HCT116 (cell line): ENCODE measurements around the gene USP7. TPM values are rescaled to one million over a fixed set of nuclear protein-coding genes. Genes with fewer than 3 reads are reported as not detected.

Source experiments
- ATAC-seq: fragments of 200-7000 bp; cut with Tn5 transposase; 2 replicates; pipeline ENCODE4 v1.9.1; 2020; ENCODE audit warnings: mild to moderate bottlenecking, moderate library complexity
- BruUV-seq: library from RNA; stranded (reverse); fragments of 400-500 nt; replicated peaks from 2 replicates; lab custom pipeline; 2021; lab: Mats Ljungman, UMichigan
- CTCF ChIA-PET: fragments of 300-600 bp; sonication (Branson Sonifier 250); formaldehyde crosslinking; loops from one replicate; lab custom pipeline; 2021; ENCODE audit warnings: antibody characterized with exemption; lab: Charles Lee
- POLR2A ChIA-PET: fragments of 300-600, 350-600 bp; sonication (Branson Sonifier 250); formaldehyde crosslinking; loops from one replicate; lab custom pipeline; 2021; ENCODE audit warnings: antibody characterized with exemption; lab: Charles Lee
- RAD21 ChIA-PET, 2 experiments: fragments of 300-600 bp; sonication (Branson Sonifier 250); formaldehyde crosslinking; loops; one replicate each; lab custom pipeline; 2023; ENCODE audit warnings: low total read pairs in 2 of 2; ENCODE audit not compliant: uncharacterized antibody in 2 of 2, unreplicated experiment in 2 of 2, low non-redundant PET in 1 of 2; lab: Charles Lee
- DNase-seq: peaks from one replicate; pipeline ENCODE4 v3.0.0-alpha.2; 2010; ENCODE audit warnings: low read depth, low spot score
- H2AFZ ChIP-seq: fragments of 200-600 bp; shearing (Covaris generic), sonication (generic); 2 replicates; pipeline ENCODE4 v1.6.1; 2017; ENCODE audit warnings: low read depth, mixed run types, mixed read lengths, antibody characterized with exemption, low read length; ENCODE audit not compliant: poor library complexity, severe bottlenecking
- H3K27ac ChIP-seq: 2 replicates; pipeline ENCODE4 v1.5.1; 2012; ENCODE audit warnings: low read depth, low read length
- H3K27me3 ChIP-seq: fragments of 200-600 bp; sonication (generic); 2 replicates; pipeline ENCODE4 v1.6.1; 2016; ENCODE audit warnings: mixed run types, low read length, mixed read lengths; ENCODE audit not compliant: insufficient read depth
- H3K36me3 ChIP-seq, 2 experiments: fragments of 200-500 bp in 1 of 2; fragments of 200-600 bp in 1 of 2; sonication (Bioruptor generic) in 1 of 2; sonication (generic) in 1 of 2; 2 replicates each; pipeline versions ENCODE4 v1.5.1 to v1.6.1; 2014 to 2016; ENCODE audit warnings: low read length in 2 of 2, inconsistent platforms in 1 of 2, mixed read lengths in 1 of 2, mixed run types in 1 of 2; ENCODE audit not compliant: insufficient read depth in 2 of 2, control insufficient read depth in 1 of 2
- H3K4me1 ChIP-seq, 2 experiments: fragments of 200-600 bp in 1 of 2; sonication (generic) in 1 of 2; 2 replicates each; pipeline versions ENCODE4 v1.5.1 to v1.6.1; 2012 to 2017; ENCODE audit warnings: low read length in 2 of 2, inconsistent platforms in 1 of 2, mild to moderate bottlenecking in 1 of 2, mixed read lengths in 1 of 2, mixed run types in 1 of 2, moderate library complexity in 1 of 2; ENCODE audit not compliant: insufficient read depth in 2 of 2, control insufficient read depth in 1 of 2
- H3K4me2 ChIP-seq: fragments of 200-600 bp; sonication (generic); 2 replicates; pipeline ENCODE4 v1.6.1; 2017; ENCODE audit warnings: mixed run types, low read length, mixed read lengths
- H3K4me3 ChIP-seq, 2 experiments: fragments of 200-600 bp in 1 of 2; sonication (generic) in 1 of 2; replicated peaks in 1 of 2; 2 replicates each; pipeline ENCODE4 v1.5.1; 2011 to 2016; ENCODE audit warnings: low read length in 2 of 2, control low read depth in 1 of 2, low read depth in 1 of 2, mild to moderate bottlenecking in 1 of 2, mixed read lengths in 1 of 2, mixed run types in 1 of 2
- H3K79me2 ChIP-seq: fragments of 200-600 bp; sonication (generic); 2 replicates; pipeline ENCODE4 v1.6.1; 2017; ENCODE audit warnings: mild to moderate bottlenecking, mixed run types, low read length, moderate library complexity, mixed read lengths; ENCODE audit not compliant: insufficient read depth
- H3K9ac ChIP-seq: fragments of 200-600 bp; sonication (generic); 2 replicates; pipeline ENCODE4 v1.6.1; 2016; ENCODE audit warnings: low read length, mixed read lengths
- H3K9me2 ChIP-seq: fragments of 200-600 bp; sonication (generic), shearing (Covaris generic); 2 replicates; pipeline ENCODE4 v1.6.1; 2017; ENCODE audit warnings: mixed run types, mild to moderate bottlenecking, moderate library complexity; ENCODE audit not compliant: insufficient read depth
- H3K9me3 ChIP-seq, 2 experiments: fragments of 200-500 bp in 1 of 2; fragments of 200-600 bp in 1 of 2; sonication (Bioruptor generic) in 1 of 2; sonication (generic) in 1 of 2; 2 replicates each; pipeline ENCODE4 v1.6.1; 2014 to 2017; ENCODE audit warnings: low read length in 2 of 2, mixed read lengths in 2 of 2, inconsistent platforms in 1 of 2, low read depth in 1 of 2, mild to moderate bottlenecking in 1 of 2, mixed run types in 1 of 2, moderate library complexity in 1 of 2; ENCODE audit not compliant: control insufficient read depth in 1 of 2, insufficient read depth in 1 of 2
- H4K20me1 ChIP-seq: fragments of 200-600 bp; sonication (generic), shearing (Covaris generic); 2 replicates; pipeline ENCODE4 v1.6.1; 2017; ENCODE audit warnings: mixed run types, mild to moderate bottlenecking, moderate library complexity; ENCODE audit not compliant: insufficient read depth
- ATF3 ChIP-seq: IDR thresholded peaks from 2 replicates; pipeline ENCODE4 v1.6.1; 2012
- CBX3 ChIP-seq: IDR thresholded peaks from 2 replicates; pipeline ENCODE4 v1.6.1; 2012; ENCODE audit warnings: low read depth
- CEBPB ChIP-seq: IDR thresholded peaks from 2 replicates; pipeline ENCODE4 v1.6.1; 2012; ENCODE audit warnings: low read depth
- CTCF ChIP-seq, 3 experiments: fragments of 200-600 bp in 1 of 3; sonication (generic) in 1 of 3; IDR thresholded peaks in 2 of 3; conservative IDR thresholded peaks in 1 of 3; 2 replicates each; pipeline ENCODE4 v1.5.1; 2012 to 2017; ENCODE audit warnings: low read depth in 2 of 3, low read length in 2 of 3, antibody characterized with exemption in 1 of 3, borderline replicate concordance in 1 of 3, control low read depth in 1 of 3, mild to moderate bottlenecking in 1 of 3, mixed read lengths in 1 of 3, mixed run types in 1 of 3, moderate library complexity in 1 of 3; ENCODE audit not compliant: insufficient read depth in 1 of 3
- EGR1 ChIP-seq: IDR thresholded peaks from 2 replicates; pipeline ENCODE4 v1.6.1; 2012; ENCODE audit warnings: low read depth
- ELF1 ChIP-seq: IDR thresholded peaks from 2 replicates; pipeline ENCODE4 v1.6.1; 2012; ENCODE audit warnings: low read depth, borderline replicate concordance
- EZH2 ChIP-seq: fragments of 200-600 bp; sonication (generic); IDR thresholded peaks from 2 replicates; pipeline ENCODE4 v1.6.1; 2017; ENCODE audit warnings: antibody characterized with exemption, mixed run types
- EZH2phosphoT487 ChIP-seq: fragments of 200-600 bp; IDR thresholded peaks from 2 replicates; pipeline ENCODE4 v1.6.1; 2018; ENCODE audit warnings: antibody characterized with exemption, borderline replicate concordance
- JUND ChIP-seq: IDR thresholded peaks from 2 replicates; pipeline ENCODE4 v1.6.1; 2012
- POLR2A ChIP-seq: IDR thresholded peaks from 2 replicates; pipeline ENCODE4 v1.7.0; 2011; ENCODE audit warnings: borderline replicate concordance; ENCODE audit not compliant: insufficient read depth, insufficient read length; ENCODE audit errors: extremely low read depth
- POLR2AphosphoS5 ChIP-seq: IDR thresholded peaks from 2 replicates; pipeline ENCODE4 v1.6.1; 2011; ENCODE audit warnings: mild to moderate bottlenecking, low read depth, low read length, moderate library complexity
- SIN3A ChIP-seq: IDR thresholded peaks from 2 replicates; pipeline ENCODE4 v1.6.1; 2012; ENCODE audit warnings: low read depth
- YY1 ChIP-seq: IDR thresholded peaks from 2 replicates; pipeline ENCODE4 v1.6.1; 2011; ENCODE audit warnings: low read length, low read depth, moderate library complexity, mild to moderate bottlenecking; ENCODE audit not compliant: insufficient replicate concordance; ENCODE audit errors: extremely low read depth
- ZBTB33 ChIP-seq: IDR thresholded peaks from 2 replicates; pipeline ENCODE4 v1.6.1; 2011; ENCODE audit warnings: mild to moderate bottlenecking, low read length, moderate library complexity; ENCODE audit not compliant: insufficient replicate concordance; ENCODE audit errors: extremely low read depth
- ZFX ChIP-seq: fragments of 450-650 bp; IDR thresholded peaks from 2 replicates; pipeline ENCODE4 v1.6.1; 2017
- ZNF274 ChIP-seq: fragments of 200-500 bp; sonication (Bioruptor generic); IDR thresholded peaks from 2 replicates; pipeline ENCODE4 v1.6.1; 2014; ENCODE audit warnings: mild to moderate bottlenecking, low read depth, low read length, inconsistent platforms
- intact Hi-C: fragments of 100-400 bp; cut with micrococcal nuclease; formaldehyde crosslinking; loops from 2 replicates; pipeline ENCODE4 v1.10.0; 2022
- total RNA-seq: library from RNA; stranded (reverse); gene quantifications from one replicate; pipeline ENCODE4 v1.2.1, GENCODE V29; 2021; ENCODE audit not compliant: unreplicated experiment

The USP7 gene
- total RNA-seq, 1 experiment from 2014 or later = 154 TPM

GRCh38 chr16:8937803-8938202 lies 25.9 kb downstream of the USP7 start (continued):
- TF ChIP-seq ZBTB33 = no peak

GRCh38 chr16:8936421-8936820 lies 27.3 kb downstream of the USP7 start:
- ATAC-seq (peak; percentile 96), DNase-seq (peak; percentile 16)
- POLR2A ChIA-PET = interaction anchor here (0.6 kb wide), 1 partner anchor 155 kb away, joined by 4 read pairs; the partner anchor contains the start of gene HAPSTR1
- no peaks in the 10 kb centered on the region for H3K27me3 ChIP-seq
- peaks cover 100% of the 10 kb centered on the region for H3K79me2 ChIP-seq
- H3K9ac ChIP-seq = no peak overlapping the region
- no TSS peak for BruUV-seq
- RAD21 ChIA-PET = interaction anchor here (0.9 to 1.5 kb wide), 4 partner anchors 10 to 74 kb away, joined by 3 to 9 read pairs (median 3); no protein-coding TSS in a partner anchor
- no peak overlapping the region for H2AFZ ChIP-seq
- peak overlapping the region; percentile 0; the same call in 1 of the 2 replicates for H3K4me2 ChIP-seq
- CTCF ChIA-PET = interaction anchor here (0.6 to 2.2 kb wide), 20 partner anchors 8 to 364 kb away, joined by 3 to 27 read pairs (median 4); no protein-coding TSS in a partner anchor
- H3K36me3 ChIP-seq = no peaks in the 10 kb centered on the region
- no peak overlapping the region for H3K4me3 ChIP-seq
- no peaks in the 10 kb centered on the region for H3K9me2 ChIP-seq
- no peak overlapping the region for H3K27ac ChIP-seq
- H4K20me1 ChIP-seq = peaks cover 51% of the 10 kb centered on the region; the same call in 1 of the 2 replicates
- peaks cover 7 to 19% of the 10 kb centered on the region in 2 experiments for H3K4me1 ChIP-seq
- intact Hi-C loops = loop anchor here (2.0 kb wide), 2 partner anchors 72 to 198 kb away; no protein-coding TSS in a partner anchor
- H3K9me3 ChIP-seq = no peaks in the 10 kb centered on the region
- TF ChIP-seq CBX3 = no peak
- TF ChIP-seq ZFX = no peak
- no peak for TF ChIP-seq ELF1
- TF ChIP-seq SIN3A = no peak
- no peak for TF ChIP-seq POLR2A
- TF ChIP-seq CTCF (IDR thresholded peaks at IDR 0.05 in 2 of 3, conservative IDR thresholded peaks at IDR 0.05 in 1 of 3; ENCODE audit: borderline replicate concordance in 1 of 3, insufficient read depth in 1 of 3, low read depth in 2 of 3, low read length in 2 of 3) = peak; percentile 19 to 82 (median 64); a peak in 5 of 6 replicates
- no peak for TF ChIP-seq ATF3
- TF ChIP-seq EZH2 = no peak
- no peak for TF ChIP-seq EGR1
- TF ChIP-seq CEBPB = no peak
- no peak for TF ChIP-seq YY1
- no peak for TF ChIP-seq EZH2phosphoT487
- TF ChIP-seq ZBTB33 = no peak
- TF ChIP-seq ZNF274 = no peak
- no peak for TF ChIP-seq JUND
- TF ChIP-seq POLR2AphosphoS5 = no peak
